Trophoblast cell (in vitro differentiated cells and primary cell): ENCODE measurements around the gene PRKCE.

Source experiments
- DNase-seq, 2 donors: peaks; one replicate each; pipeline ENCODE4 v3.0.0-alpha.2; 2016
- H2AFZ ChIP-seq: 2 replicates; pipeline ENCODE4 v1.6.1; 2013; ENCODE audit warnings: low read length, moderate library complexity, mild to moderate bottlenecking; ENCODE audit not compliant: insufficient read depth, poor library complexity
- H2AK5ac ChIP-seq: 2 replicates; pipeline ENCODE4 v1.6.1; 2013; ENCODE audit warnings: mild to moderate bottlenecking, low read length
- H2BK120ac ChIP-seq: 2 replicates; pipeline ENCODE4 v1.6.1; 2013; ENCODE audit warnings: low read length, mild to moderate bottlenecking, moderate library complexity; ENCODE audit not compliant: insufficient read depth, poor library complexity
- H2BK12ac ChIP-seq: 2 replicates; pipeline ENCODE4 v1.6.1; 2013; ENCODE audit warnings: mild to moderate bottlenecking, low read length, moderate library complexity
- H2BK5ac ChIP-seq: 2 replicates; pipeline ENCODE4 v1.6.1; 2013; ENCODE audit warnings: low read length, low read depth, moderate library complexity, mild to moderate bottlenecking; ENCODE audit not compliant: poor library complexity
- H3K14ac ChIP-seq: 2 replicates; pipeline ENCODE4 v1.6.1; 2013; ENCODE audit warnings: mild to moderate bottlenecking, low read length
- H3K18ac ChIP-seq: 2 replicates; pipeline ENCODE4 v1.6.1; 2013; ENCODE audit warnings: mild to moderate bottlenecking, low read length
- H3K23ac ChIP-seq: 2 replicates; pipeline ENCODE4 v1.6.1; 2013; ENCODE audit warnings: low read length
- H3K27ac ChIP-seq: 2 replicates; pipeline ENCODE4 v1.5.1; 2013; ENCODE audit warnings: low read depth, mild to moderate bottlenecking, inconsistent platforms, low read length, moderate library complexity
- H3K27me3 ChIP-seq: 2 replicates; pipeline ENCODE4 v1.6.1; 2013; ENCODE audit warnings: inconsistent platforms, mild to moderate bottlenecking, low read length, moderate library complexity; ENCODE audit not compliant: insufficient read depth
- H3K36me3 ChIP-seq, 2 experiments: 1 replicate in 1 of 2; 2 replicates in 1 of 2; pipeline ENCODE4 v1.6.1; 2013; ENCODE audit warnings: low read length in 2 of 2, mild to moderate bottlenecking in 2 of 2, moderate library complexity in 1 of 2; ENCODE audit not compliant: insufficient read depth in 2 of 2, control insufficient read depth in 1 of 2
- H3K4ac ChIP-seq: 2 replicates; pipeline ENCODE4 v1.6.1; 2013; ENCODE audit warnings: low read depth, mild to moderate bottlenecking, low read length, moderate library complexity
- H3K4me1 ChIP-seq, 2 experiments: 1 replicate in 1 of 2; 2 replicates in 1 of 2; pipeline ENCODE4 v1.6.1; 2013; ENCODE audit warnings: low read length in 2 of 2, mild to moderate bottlenecking in 2 of 2, moderate library complexity in 1 of 2; ENCODE audit not compliant: insufficient read depth in 2 of 2, control insufficient read depth in 1 of 2
- H3K4me2 ChIP-seq: 2 replicates; pipeline ENCODE4 v1.6.1; 2013; ENCODE audit warnings: inconsistent platforms, mild to moderate bottlenecking, low read length, moderate library complexity
- H3K4me3 ChIP-seq: 2 replicates; pipeline ENCODE4 v1.5.1; 2013; ENCODE audit warnings: mild to moderate bottlenecking, low read depth, low read length, inconsistent platforms
- H3K79me1 ChIP-seq: one replicate; pipeline ENCODE4 v1.6.1; 2013; ENCODE audit warnings: low read length
- H3K79me2 ChIP-seq: 2 replicates; pipeline ENCODE4 v1.6.1; 2013; ENCODE audit warnings: low read length, mild to moderate bottlenecking; ENCODE audit not compliant: control insufficient read depth, insufficient read depth, poor library complexity
- H3K9ac ChIP-seq: 2 replicates; pipeline ENCODE4 v1.6.1; 2013; ENCODE audit warnings: mild to moderate bottlenecking, low read length
- H3K9me3 ChIP-seq: 2 replicates; pipeline ENCODE4 v1.6.1; 2013; ENCODE audit warnings: low read depth, mild to moderate bottlenecking, control low read depth, inconsistent platforms, low read length; ENCODE audit not compliant: insufficient read depth
- H4K12ac ChIP-seq: 2 replicates; pipeline ENCODE4 v1.6.1; 2013; ENCODE audit warnings: low read depth, mild to moderate bottlenecking, low read length, moderate library complexity
- H4K8ac ChIP-seq: 2 replicates; pipeline ENCODE4 v1.6.1; 2013; ENCODE audit warnings: low read depth, mild to moderate bottlenecking, low read length, moderate library complexity
- H4K91ac ChIP-seq: one replicate; pipeline ENCODE4 v1.6.1; 2013; ENCODE audit warnings: low read depth, mild to moderate bottlenecking, low read length, moderate library complexity
- WGBS: extraction: QIAGEN DNeasy Blood & Tissue Kit; methylation state at CpG from one replicate; pipeline ENCODE4 v1.1.7; 2013; ENCODE audit warnings: missing lambda C conversion rate; ENCODE audit not compliant: insufficient read length, insufficient coverage; ENCODE audit errors: extremely low coverage; 5-methylcytosine and 5-hydroxymethylcytosine counted together

PRKCE gene

GRCh38 chr2:45771261-45771660, 119.8 kb downstream of the PRKCE start:
- Histone ChIP-seq H3K18ac (no peak overlapping the region), H3K4me3 (no peak overlapping the region), H3K79me1 (no peaks in the 10 kb centered on the region), H3K9me3 (no peaks in the 10 kb centered on the region), H3K9ac (no peak overlapping the region), H4K12ac (no peak overlapping the region), H3K14ac (no peak overlapping the region), H3K23ac (no peak overlapping the region), H3K36me3 (no peaks in the 10 kb centered on the region), H3K4me1 (no peaks in the 10 kb centered on the region), H2BK5ac (no peak overlapping the region), H4K8ac (no peak overlapping the region), H3K79me2 (no peaks in the 10 kb centered on the region), H2BK12ac (no peak overlapping the region), H3K27me3 (no peaks in the 10 kb centered on the region), H3K4ac (no peak overlapping the region), H3K27ac (no peak overlapping the region), H3K4me2 (no peak overlapping the region), H2AK5ac (no peak overlapping the region), H2AFZ (no peak overlapping the region), H2BK120ac (no peak overlapping the region), H4K91ac (no peak overlapping the region)
- no CpG with 5 or more reads among the region's 10 CpGs for WGBS
- no peak for DNase-seq

- H2AFZ ChIP-seq: no peak overlapping the region
- H3K27me3 ChIP-seq: no peaks in the 10 kb centered on the region
- H4K8ac ChIP-seq: no peak overlapping the region
- H3K9ac ChIP-seq: no peak overlapping the region
- H3K18ac ChIP-seq: no peak overlapping the region
- no peak overlapping the region for H4K91ac ChIP-seq
- no peak overlapping the region for H4K12ac ChIP-seq
- no peak overlapping the region for H3K14ac ChIP-seq
- no peaks in the 10 kb centered on the region for H3K79me1 ChIP-seq
- no peaks in the 10 kb centered on the region for H3K9me3 ChIP-seq
- H2BK120ac ChIP-seq: no peak overlapping the region
- H3K4me3 ChIP-seq: no peak overlapping the region
- no peak overlapping the region for H2BK5ac ChIP-seq
- H3K4me2 ChIP-seq: no peak overlapping the region
- WGBS: no CpG with 5 or more reads among the region's 2 CpGs
- H3K79me2 ChIP-seq: no peaks in the 10 kb centered on the region
- H2AK5ac ChIP-seq: no peak overlapping the region
- no peak overlapping the region for H2BK12ac ChIP-seq
- no peak overlapping the region for H3K4ac ChIP-seq
- H3K23ac ChIP-seq: no peak overlapping the region
- H3K4me1 ChIP-seq: no peaks in the 10 kb centered on the region
- no peak overlapping the region for H3K27ac ChIP-seq
- no peaks in the 10 kb centered on the region for H3K36me3 ChIP-seq
- no peak for DNase-seq
Observed at GRCh38 chr2:45772038-45772437, 120.6 kb downstream of the PRKCE start.

DNA sequence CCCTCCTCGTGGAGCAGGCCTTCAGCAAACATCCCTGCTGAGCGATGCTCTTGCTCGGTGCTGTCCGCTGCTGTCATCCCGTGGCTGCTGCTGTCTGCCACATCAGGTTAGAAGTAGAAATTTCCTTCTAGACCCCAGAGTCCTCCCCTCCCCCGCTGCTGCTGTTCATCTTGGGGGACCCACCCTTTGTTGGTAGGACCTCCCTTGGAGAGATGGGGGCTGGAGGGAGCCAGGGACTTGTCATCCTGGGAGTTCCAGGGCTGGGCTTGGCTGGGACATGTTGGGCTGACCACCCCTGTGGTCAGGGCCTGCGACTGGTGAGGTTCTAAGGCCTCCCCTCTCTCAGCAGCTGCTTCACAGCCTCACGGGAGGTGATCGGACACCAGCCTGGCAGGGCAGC, 122.4 kb downstream of the PRKCE start:
- Histone ChIP-seq H3K36me3 (no peaks in the 10 kb centered on the region), H4K8ac (no peak overlapping the region), H2BK120ac (no peak overlapping the region), H3K4me1 (no peaks in the 10 kb centered on the region), H3K4me3 (no peak overlapping the region), H3K23ac (no peak overlapping the region), H4K12ac (no peak overlapping the region), H3K79me1 (no peaks in the 10 kb centered on the region), H3K9me3 (no peaks in the 10 kb centered on the region), H2AFZ (no peak overlapping the region), H3K79me2 (no peaks in the 10 kb centered on the region), H3K27me3 (no peaks in the 10 kb centered on the region), H3K4me2 (no peak overlapping the region), H2BK5ac (no peak overlapping the region), H3K9ac (no peak overlapping the region), H3K14ac (no peak overlapping the region), H2AK5ac (no peak overlapping the region), H3K18ac (no peak overlapping the region), H3K4ac (no peak overlapping the region), H4K91ac (no peak overlapping the region), H3K27ac (no peak overlapping the region), H2BK12ac (no peak overlapping the region)
- no peak for DNase-seq
- WGBS: no CpG with 5 or more reads among the region's 9 CpGs

DNA sequence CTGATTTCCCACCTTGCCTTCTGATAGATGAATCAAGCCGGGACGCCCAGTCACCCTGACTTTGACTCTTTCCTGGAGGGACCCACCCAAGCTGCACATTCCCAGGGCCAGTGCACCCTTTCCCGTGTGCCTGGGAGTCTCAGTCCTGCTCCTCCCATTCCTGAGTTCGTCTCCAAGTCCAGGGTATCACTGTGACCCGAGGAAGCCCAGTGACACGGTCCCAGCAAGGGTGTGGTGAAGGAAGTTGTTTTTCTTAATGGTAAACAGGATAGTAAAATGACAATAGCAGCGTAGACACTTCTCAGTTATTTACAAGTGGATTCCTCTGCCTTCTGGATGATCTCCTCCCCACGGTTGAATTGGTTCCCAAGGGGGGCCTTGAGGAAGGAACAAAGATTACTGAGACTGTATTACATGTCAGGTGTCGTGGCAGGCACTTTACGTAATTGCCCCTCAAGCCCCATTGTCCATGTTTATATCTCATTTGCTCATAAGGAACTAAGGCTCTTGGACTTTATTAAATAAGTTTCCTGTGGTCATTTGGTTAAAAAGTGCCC, 123.3 kb downstream of the PRKCE start:
- Histone ChIP-seq H4K8ac (no peak overlapping the region), H3K4me3 (no peak overlapping the region), H2BK5ac (no peak overlapping the region), H3K27ac (no peak overlapping the region), H2BK120ac (no peak overlapping the region), H3K36me3 (no peaks in the 10 kb centered on the region), H3K9me3 (no peaks in the 10 kb centered on the region), H3K18ac (no peak overlapping the region), H2AFZ (no peak overlapping the region), H3K23ac (no peak overlapping the region), H3K79me1 (no peaks in the 10 kb centered on the region), H2BK12ac (no peak overlapping the region), H3K79me2 (no peaks in the 10 kb centered on the region), H3K9ac (no peak overlapping the region), H4K91ac (no peak overlapping the region), H3K4ac (no peak overlapping the region), H4K12ac (no peak overlapping the region), H3K14ac (no peak overlapping the region), H3K4me2 (no peak overlapping the region), H3K4me1 (no peaks in the 10 kb centered on the region), H3K27me3 (no peaks in the 10 kb centered on the region), H2AK5ac (no peak overlapping the region)
- no peak for DNase-seq
- no CpG with 5 or more reads among the region's 10 CpGs for WGBS
